ENCODE measurements around the gene CELF2.

Gene CELF2

DNA sequence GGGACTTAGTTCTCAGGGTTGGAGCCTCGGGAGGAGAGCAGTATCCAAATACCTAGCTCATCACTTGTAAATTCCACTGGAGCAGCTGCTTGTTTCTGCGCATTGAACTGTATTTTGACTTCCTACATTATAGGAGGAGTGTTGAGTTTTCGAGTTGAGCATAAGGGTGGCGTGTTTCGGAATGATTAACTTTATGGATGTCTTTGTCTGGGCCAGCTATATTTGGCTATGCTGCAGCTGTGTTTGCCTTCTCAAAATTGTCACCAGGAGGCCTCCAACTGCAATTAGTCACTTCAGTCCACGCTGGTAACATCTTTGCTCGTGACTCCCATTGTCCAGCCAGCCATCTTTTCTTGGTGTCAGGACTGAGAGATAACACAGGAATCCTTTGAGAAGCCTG, 9.1 kb downstream of the CELF2 start:
- TF ChIP-seq SIN3A (IDR thresholded peaks at IDR 0.05; ENCODE audit: borderline replicate concordance, insufficient read depth, low read length) (no peak), FOXP2 (optimal IDR thresholded peaks at IDR 0.05; ENCODE audit: borderline replicate concordance, extremely low read depth, extremely low read length, insufficient read depth) (no peak), POLR2AphosphoS5 (IDR thresholded peaks at IDR 0.05; ENCODE audit: low read depth, low read length) (no peak), TAF1 (IDR thresholded peaks at IDR 0.05; ENCODE audit: borderline replicate concordance, insufficient read depth, low read length) (no peak)
- TF ChIP-seq, protein P1, sequence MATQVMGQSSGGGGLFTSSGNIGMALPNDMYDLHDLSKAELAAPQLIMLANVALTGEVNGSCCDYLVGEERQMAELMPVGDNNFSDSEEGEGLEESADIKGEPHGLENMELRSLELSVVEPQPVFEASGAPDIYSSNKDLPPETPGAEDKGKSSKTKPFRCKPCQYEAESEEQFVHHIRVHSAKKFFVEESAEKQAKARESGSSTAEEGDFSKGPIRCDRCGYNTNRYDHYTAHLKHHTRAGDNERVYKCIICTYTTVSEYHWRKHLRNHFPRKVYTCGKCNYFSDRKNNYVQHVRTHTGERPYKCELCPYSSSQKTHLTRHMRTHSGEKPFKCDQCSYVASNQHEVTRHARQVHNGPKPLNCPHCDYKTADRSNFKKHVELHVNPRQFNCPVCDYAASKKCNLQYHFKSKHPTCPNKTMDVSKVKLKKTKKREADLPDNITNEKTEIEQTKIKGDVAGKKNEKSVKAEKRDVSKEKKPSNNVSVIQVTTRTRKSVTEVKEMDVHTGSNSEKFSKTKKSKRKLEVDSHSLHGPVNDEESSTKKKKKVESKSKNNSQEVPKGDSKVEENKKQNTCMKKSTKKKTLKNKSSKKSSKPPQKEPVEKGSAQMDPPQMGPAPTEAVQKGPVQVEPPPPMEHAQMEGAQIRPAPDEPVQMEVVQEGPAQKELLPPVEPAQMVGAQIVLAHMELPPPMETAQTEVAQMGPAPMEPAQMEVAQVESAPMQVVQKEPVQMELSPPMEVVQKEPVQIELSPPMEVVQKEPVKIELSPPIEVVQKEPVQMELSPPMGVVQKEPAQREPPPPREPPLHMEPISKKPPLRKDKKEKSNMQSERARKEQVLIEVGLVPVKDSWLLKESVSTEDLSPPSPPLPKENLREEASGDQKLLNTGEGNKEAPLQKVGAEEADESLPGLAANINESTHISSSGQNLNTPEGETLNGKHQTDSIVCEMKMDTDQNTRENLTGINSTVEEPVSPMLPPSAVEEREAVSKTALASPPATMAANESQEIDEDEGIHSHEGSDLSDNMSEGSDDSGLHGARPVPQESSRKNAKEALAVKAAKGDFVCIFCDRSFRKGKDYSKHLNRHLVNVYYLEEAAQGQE (IDR thresholded peaks at IDR 0.05; ENCODE audit: insufficient read depth in 1 of 2, low read depth in 2 of 2, low read length in 2 of 2), result no peak

DNA sequence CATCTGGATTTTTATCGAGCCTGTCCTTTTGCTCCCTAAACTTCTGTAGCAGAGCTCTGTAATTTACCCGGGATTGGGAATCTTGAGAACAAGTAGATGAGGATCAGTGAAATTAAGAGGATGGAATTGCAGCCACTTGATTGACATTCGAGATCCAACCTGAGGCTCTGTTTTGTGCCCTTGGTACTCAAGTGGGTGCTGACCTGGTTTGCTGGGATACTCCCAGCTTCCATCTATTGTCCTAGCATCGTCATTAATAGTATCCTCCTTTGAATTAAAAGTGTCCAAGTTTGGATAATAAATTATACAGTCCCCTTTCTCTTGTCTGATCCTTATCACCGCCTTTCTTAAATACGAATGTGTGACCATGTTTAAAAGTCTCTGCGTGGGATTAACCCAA, 17.1 kb downstream of the CELF2 start:
- TF ChIP-seq SIN3A (IDR thresholded peaks at IDR 0.05; ENCODE audit: borderline replicate concordance, insufficient read depth, low read length) (no peak), TAF1 (IDR thresholded peaks at IDR 0.05; ENCODE audit: borderline replicate concordance, insufficient read depth, low read length) (no peak)

DNA sequence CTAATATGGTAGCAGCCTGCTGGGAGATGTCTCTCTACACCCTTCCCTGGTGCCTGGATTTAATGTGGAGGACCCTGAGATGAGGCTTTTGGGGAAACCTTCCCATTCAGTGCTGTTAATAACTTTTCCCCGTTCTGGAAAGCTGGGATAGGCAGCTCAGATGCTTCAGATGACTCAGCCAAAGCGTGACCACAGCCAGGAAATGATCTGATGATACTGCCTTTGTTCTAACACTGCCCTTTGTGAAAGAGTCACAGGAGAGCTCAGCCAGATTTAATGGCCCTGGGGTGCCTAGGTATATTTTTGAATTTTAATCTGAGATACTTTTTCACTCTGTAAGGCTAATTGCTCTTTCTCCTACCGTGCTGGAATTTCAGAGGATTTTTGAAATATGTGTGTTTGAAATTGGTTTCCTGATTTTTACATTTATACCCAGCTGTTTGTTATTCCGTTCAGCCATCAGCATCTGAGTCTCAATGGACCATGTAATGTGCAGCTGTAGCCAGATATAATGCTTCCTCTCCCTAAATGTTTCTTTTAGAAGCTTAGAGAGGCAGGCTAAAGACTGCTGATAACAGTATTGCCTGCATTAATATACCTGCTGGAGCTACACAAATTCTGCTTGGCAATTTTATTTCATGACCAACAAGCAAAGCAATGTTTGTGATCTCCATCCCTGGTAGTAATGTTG, 17.8 kb downstream of the CELF2 start:
- TF ChIP-seq POLR2AphosphoS5 (IDR thresholded peaks at IDR 0.05; ENCODE audit: low read depth, low read length) (no peak), FOXP2 (optimal IDR thresholded peaks at IDR 0.05; ENCODE audit: borderline replicate concordance, extremely low read depth, extremely low read length, insufficient read depth) (no peak), TAF1 (IDR thresholded peaks at IDR 0.05; ENCODE audit: borderline replicate concordance, insufficient read depth, low read length) (no peak), SIN3A (IDR thresholded peaks at IDR 0.05; ENCODE audit: borderline replicate concordance, insufficient read depth, low read length) (no peak)
- TF ChIP-seq, protein P1 (IDR thresholded peaks at IDR 0.05; ENCODE audit: insufficient read depth in 1 of 2, low read depth in 2 of 2, low read length in 2 of 2), result no peak

DNA sequence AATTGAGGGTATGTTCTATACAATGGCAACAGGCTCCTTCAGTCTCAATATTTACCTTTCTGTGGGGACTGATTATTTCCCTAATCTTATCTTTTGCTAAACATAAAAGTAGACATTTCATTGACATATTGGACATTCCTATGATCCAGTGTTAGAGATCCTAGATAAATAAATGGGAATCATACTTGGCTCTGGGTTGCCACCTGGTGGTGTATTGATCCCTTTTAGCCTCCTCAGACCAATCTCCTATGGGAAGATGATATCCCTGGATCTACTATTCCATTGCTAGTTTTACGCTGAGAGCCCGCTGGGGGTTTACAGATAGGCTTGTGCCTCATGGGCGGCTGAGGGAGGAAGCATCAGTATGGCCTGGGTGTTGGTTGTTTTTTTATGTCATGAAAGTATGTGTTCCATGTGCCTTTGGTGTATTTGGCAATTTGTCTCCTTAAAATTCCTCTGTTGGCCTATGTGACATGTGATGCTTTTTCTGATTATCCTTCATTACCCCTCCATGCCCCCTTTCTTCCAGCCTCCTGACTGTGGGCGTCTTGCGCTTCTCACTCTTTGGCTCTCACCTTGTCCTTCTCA, 18.8 kb downstream of the CELF2 start:
- TF ChIP-seq TAF1 (IDR thresholded peaks at IDR 0.05; ENCODE audit: borderline replicate concordance, insufficient read depth, low read length) (no peak), FOXP2 (optimal IDR thresholded peaks at IDR 0.05; ENCODE audit: borderline replicate concordance, extremely low read depth, extremely low read length, insufficient read depth) (no peak), SIN3A (IDR thresholded peaks at IDR 0.05; ENCODE audit: borderline replicate concordance, insufficient read depth, low read length) (no peak), POLR2AphosphoS5 (IDR thresholded peaks at IDR 0.05; ENCODE audit: low read depth, low read length) (no peak)
- TF ChIP-seq, protein P1 (IDR thresholded peaks at IDR 0.05; ENCODE audit: insufficient read depth in 1 of 2, low read depth in 2 of 2, low read length in 2 of 2), result no peak

DNA sequence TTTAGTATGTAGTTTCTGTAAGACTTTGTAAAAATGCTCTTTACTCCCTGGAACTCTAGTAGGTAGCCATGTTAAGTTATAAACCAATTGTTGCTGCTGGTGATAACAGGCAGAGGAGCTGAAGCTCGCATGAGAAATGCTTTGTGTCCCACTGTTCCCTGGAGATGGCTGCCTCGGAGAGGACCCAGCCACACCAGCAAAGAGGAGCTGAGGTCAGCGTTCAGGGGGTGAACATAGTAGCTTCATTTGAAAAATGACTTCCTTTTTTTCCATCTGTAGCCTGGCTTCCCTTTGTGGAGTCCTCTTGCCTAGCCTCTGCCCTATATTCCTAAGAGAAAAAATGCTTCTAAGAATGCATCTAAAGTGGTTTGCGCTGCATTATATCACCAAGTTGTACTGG, 20.3 kb downstream of the CELF2 start:
- TF ChIP-seq SIN3A (IDR thresholded peaks at IDR 0.05; ENCODE audit: borderline replicate concordance, insufficient read depth, low read length) (no peak), POLR2AphosphoS5 (IDR thresholded peaks at IDR 0.05; ENCODE audit: low read depth, low read length) (no peak), FOXP2 (optimal IDR thresholded peaks at IDR 0.05; ENCODE audit: borderline replicate concordance, extremely low read depth, extremely low read length, insufficient read depth) (no peak), TAF1 (IDR thresholded peaks at IDR 0.05; ENCODE audit: borderline replicate concordance, insufficient read depth, low read length) (no peak)
- TF ChIP-seq, protein P1 (IDR thresholded peaks at IDR 0.05; ENCODE audit: insufficient read depth in 1 of 2, low read depth in 2 of 2, low read length in 2 of 2), result no peak

Data from PFSK-1 (cell line).